Esophagus muscularis mucosa (tissue), 3 donors: ENCODE data around the gene RPLP1.

Experiments used
- CTCF ChIP-seq, 3 experiments: fragments of 200-600 bp in 2 of 3; fragments of 450-650 bp in 1 of 3; sonication (generic) in 2 of 3; IDR thresholded peaks; one replicate each; pipeline ENCODE4 v1.5.1; 2017 to 2019; ENCODE audit warnings: antibody characterized with exemption in 3 of 3, mild to moderate bottlenecking in 2 of 3, moderate library complexity in 1 of 3
- POLR2AphosphoS5 ChIP-seq, 2 donors: sonication (generic); formaldehyde crosslinking; IDR thresholded peaks; one replicate each; pipeline ENCODE4 v1.6.1; 2017; ENCODE audit warnings: antibody characterized with exemption in 2 of 2

- TF ChIP-seq POLR2AphosphoS5 (IDR thresholded peaks at IDR 0.05) (no peak), CTCF (IDR thresholded peaks at IDR 0.05) (no peak)
Measured at GRCh38 chr15:69444686-69445085, 7.9 kb upstream of the RPLP1 start.
